GM12865 (cell line): Measurements from ENCODE around the gene C20orf144.

Experiments
- DNase-seq: peaks from one replicate; pipeline ENCODE4 v3.0.0; 2010; ENCODE audit warnings: low read depth
- H3K4me3 ChIP-seq: 2 replicates; pipeline ENCODE4 v1.5.1; 2011; ENCODE audit warnings: mild to moderate bottlenecking, low read depth, low read length, control low read depth
- TF ChIP-seq, protein P1 (sequence below): IDR thresholded peaks from 2 replicates; pipeline ENCODE4 v1.5.1; 2011; ENCODE audit warnings: low read length, control low read depth, low read depth, inconsistent platforms; ENCODE audit not compliant: insufficient read depth; ENCODE audit errors: missing control alignments

The C20orf144 gene

GRCh38 chr20:33664762-33665144 lies 2.6 kb downstream of the C20orf144 start:
- TF ChIP-seq, protein P1, sequence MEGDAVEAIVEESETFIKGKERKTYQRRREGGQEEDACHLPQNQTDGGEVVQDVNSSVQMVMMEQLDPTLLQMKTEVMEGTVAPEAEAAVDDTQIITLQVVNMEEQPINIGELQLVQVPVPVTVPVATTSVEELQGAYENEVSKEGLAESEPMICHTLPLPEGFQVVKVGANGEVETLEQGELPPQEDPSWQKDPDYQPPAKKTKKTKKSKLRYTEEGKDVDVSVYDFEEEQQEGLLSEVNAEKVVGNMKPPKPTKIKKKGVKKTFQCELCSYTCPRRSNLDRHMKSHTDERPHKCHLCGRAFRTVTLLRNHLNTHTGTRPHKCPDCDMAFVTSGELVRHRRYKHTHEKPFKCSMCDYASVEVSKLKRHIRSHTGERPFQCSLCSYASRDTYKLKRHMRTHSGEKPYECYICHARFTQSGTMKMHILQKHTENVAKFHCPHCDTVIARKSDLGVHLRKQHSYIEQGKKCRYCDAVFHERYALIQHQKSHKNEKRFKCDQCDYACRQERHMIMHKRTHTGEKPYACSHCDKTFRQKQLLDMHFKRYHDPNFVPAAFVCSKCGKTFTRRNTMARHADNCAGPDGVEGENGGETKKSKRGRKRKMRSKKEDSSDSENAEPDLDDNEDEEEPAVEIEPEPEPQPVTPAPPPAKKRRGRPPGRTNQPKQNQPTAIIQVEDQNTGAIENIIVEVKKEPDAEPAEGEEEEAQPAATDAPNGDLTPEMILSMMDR: no peak
- H3K4me3 ChIP-seq: no peak overlapping the region
- DNase-seq: no peak

DNA sequence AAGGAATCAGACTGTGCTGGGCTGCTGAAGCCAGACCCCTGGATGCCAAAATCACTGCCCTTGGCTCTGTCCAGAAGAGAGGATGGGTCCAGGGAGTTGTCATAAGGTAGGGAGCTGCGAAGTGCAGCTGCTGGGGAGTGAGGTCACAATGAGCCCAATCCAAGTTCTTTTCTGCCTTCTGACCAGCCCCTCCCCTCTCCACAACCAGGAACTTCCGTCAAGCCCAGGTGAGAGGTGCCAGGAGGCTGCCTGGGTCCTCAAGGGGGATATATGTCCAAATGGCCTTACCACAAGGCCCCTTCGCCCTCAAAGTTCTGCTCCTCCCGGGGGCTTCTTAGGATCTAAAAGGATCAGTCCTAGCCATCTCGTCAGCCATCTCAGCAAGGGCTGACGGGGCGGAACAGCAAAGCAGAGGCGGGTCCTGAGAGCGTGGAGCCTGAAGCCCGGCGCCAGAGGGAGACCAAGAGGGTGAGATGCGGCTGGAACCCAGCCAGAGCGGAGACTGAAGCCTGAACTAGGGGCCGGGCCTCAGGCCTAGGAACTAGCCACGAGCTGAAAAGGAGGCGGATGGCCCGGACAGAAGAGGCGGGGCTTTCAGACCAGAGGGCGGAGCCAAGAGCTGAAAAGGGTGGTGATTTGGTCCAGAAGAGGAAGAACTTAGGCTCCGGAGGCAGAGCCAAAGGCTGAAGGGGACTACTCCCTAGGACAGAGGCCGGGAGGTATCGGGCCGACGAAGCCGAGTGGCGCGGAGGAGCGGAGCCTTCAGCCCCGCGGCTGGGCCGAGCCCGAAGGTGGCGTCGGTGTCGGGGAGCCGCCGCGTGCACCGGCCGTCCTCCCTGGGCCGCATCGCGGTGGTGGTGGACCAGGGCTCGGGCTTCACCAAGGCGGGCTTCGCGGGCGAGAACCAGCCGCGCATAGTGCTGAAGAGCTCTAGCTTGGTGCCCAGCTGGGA lies 4.4 kb downstream of the C20orf144 start, which contains the start of gene ACTL10:
Gene ACTL10 (plus strand): TSS at position 651 of the 952 bp plus-strand sequence. CDS start 555 bp downstream, outside the sequence.
- H3K4me3 ChIP-seq: peak within 1 kb of the TSS; percentile 61
- TF ChIP-seq, protein P1: no peak
- peak; percentile 98 for DNase-seq

GRCh38 chr20:33667245-33667675 lies 5.1 kb downstream of the C20orf144 start:
- peak overlapping the region; percentile 61 for H3K4me3 ChIP-seq
- DNase-seq: peak; percentile 70
- TF ChIP-seq, protein P1: peak; percentile 5

- H3K4me3 ChIP-seq: peak overlapping the region; percentile 61
- TF ChIP-seq, protein P1: peak; percentile 96
- peak; percentile 90 for DNase-seq
These were observed 5.7 kb downstream of the C20orf144 start for GRCh38 chr20:33667676-33668465.

GRCh38 chr20:33668466-33669155 lies 6.5 kb downstream of the C20orf144 start:
- TF ChIP-seq, protein P1: no peak
- no peak for DNase-seq
- no peak overlapping the region for H3K4me3 ChIP-seq

DNA sequence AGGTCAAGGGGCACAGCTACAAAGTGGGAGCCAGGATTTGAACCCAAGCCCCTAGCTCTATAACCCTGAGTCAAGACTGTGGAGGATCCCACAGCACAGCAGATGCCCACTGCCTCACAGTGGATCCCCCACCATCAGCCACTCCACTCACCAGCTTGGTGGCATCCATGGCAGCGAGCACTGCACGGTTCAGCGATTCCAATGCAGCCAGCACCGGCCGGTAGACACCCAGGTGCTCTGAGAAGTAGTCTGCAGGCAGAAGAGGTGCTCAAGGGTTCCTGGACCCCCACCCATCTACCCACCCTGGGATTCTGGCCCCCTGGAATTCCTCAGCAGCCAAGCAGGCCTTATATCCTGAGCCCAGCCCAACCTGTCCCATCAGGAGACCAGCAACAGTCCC lies 7.1 kb downstream of the C20orf144 start:
- TF ChIP-seq, protein P1: no peak
- no peak for DNase-seq
- H3K4me3 ChIP-seq: no peak overlapping the region
